Parathyroid adenoma (tissue), 2 donors: ENCODE data around the gene SBNO1.

Experiments
- H2AFZ ChIP-seq: fragments of 300-600 bp; sonication (generic); one replicate; pipeline ENCODE4 v1.7.0; 2017; ENCODE audit warnings: antibody characterized with exemption, mild to moderate bottlenecking
- H3K27ac ChIP-seq: fragments of 300-600 bp; sonication (generic); one replicate; pipeline ENCODE4 v1.7.0; 2017
- H3K27me3 ChIP-seq: fragments of 300-600 bp; sonication (generic); one replicate; pipeline ENCODE4 v1.7.0; 2017; ENCODE audit warnings: low read length; ENCODE audit not compliant: control insufficient read depth, insufficient read depth
- H3K36me3 ChIP-seq: fragments of 300-600 bp; sonication (generic); one replicate; pipeline ENCODE4 v1.7.0; 2017; ENCODE audit warnings: low read length; ENCODE audit not compliant: control insufficient read depth, insufficient read depth
- H3K4me1 ChIP-seq: fragments of 300-600 bp; sonication (generic); one replicate; pipeline ENCODE4 v1.7.0; 2017; ENCODE audit warnings: control low read depth
- H3K4me2 ChIP-seq: fragments of 300-600 bp; sonication (generic); one replicate; pipeline ENCODE4 v1.7.0; 2017; ENCODE audit warnings: low read length
- H3K4me3 ChIP-seq: fragments of 300-600 bp; sonication (generic); one replicate; pipeline ENCODE4 v1.7.0; 2017; ENCODE audit warnings: low read depth, low read length
- H3K79me2 ChIP-seq: fragments of 300-600 bp; sonication (generic); one replicate; pipeline ENCODE4 v1.7.0; 2017; ENCODE audit warnings: control low read depth
- H3K9ac ChIP-seq: fragments of 300-600 bp; sonication (generic); one replicate; pipeline ENCODE4 v1.7.0; 2017; ENCODE audit warnings: mild to moderate bottlenecking
- H3K9me3 ChIP-seq: fragments of 300-600 bp; sonication (generic); one replicate; pipeline ENCODE4 v1.7.0; 2017; ENCODE audit warnings: low read length; ENCODE audit not compliant: control insufficient read depth
- TF ChIP-seq, protein P1 (sequence below): fragments of 300-600 bp; sonication (generic); IDR thresholded peaks from one replicate; pipeline ENCODE4 v1.7.0; 2017; ENCODE audit warnings: antibody characterized with exemption, mild to moderate bottlenecking
- donor health status: primary hyperparathyroidism.

The SBNO1 gene

DNA sequence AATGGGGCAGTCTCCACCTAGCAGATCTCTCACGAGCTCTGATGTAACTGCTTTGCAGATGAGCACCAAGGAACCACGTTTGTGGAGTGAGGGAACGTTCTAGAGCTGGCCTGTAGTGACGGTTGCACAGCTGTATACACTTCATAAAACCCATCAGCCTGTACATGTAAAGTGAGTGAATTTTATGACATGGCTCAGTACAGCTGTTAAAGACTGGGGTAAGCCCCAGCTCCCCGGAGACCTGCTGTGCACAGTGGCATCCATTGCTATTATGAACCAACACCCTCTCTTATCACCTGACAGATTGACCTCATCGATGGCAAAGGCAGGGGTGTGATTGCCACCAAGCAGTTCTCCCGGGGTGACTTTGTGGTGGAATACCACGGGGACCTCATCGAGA lies 39.9 kb upstream of the SBNO1 start:
- TF ChIP-seq, protein P1, sequence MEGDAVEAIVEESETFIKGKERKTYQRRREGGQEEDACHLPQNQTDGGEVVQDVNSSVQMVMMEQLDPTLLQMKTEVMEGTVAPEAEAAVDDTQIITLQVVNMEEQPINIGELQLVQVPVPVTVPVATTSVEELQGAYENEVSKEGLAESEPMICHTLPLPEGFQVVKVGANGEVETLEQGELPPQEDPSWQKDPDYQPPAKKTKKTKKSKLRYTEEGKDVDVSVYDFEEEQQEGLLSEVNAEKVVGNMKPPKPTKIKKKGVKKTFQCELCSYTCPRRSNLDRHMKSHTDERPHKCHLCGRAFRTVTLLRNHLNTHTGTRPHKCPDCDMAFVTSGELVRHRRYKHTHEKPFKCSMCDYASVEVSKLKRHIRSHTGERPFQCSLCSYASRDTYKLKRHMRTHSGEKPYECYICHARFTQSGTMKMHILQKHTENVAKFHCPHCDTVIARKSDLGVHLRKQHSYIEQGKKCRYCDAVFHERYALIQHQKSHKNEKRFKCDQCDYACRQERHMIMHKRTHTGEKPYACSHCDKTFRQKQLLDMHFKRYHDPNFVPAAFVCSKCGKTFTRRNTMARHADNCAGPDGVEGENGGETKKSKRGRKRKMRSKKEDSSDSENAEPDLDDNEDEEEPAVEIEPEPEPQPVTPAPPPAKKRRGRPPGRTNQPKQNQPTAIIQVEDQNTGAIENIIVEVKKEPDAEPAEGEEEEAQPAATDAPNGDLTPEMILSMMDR, result no peak
- no peaks in the 10 kb centered on the region for H3K4me1 ChIP-seq
- no peaks in the 10 kb centered on the region for H3K36me3 ChIP-seq
- H3K9me3 ChIP-seq, result no peaks in the 10 kb centered on the region
- H3K79me2 ChIP-seq, result peaks cover 9% of the 10 kb centered on the region
- no peak overlapping the region for H3K9ac ChIP-seq
- H3K27me3 ChIP-seq, result no peaks in the 10 kb centered on the region
- no peak overlapping the region for H2AFZ ChIP-seq
- H3K4me2 ChIP-seq, result no peak overlapping the region
- H3K27ac ChIP-seq, result no peak overlapping the region
- no peak overlapping the region for H3K4me3 ChIP-seq

DNA sequence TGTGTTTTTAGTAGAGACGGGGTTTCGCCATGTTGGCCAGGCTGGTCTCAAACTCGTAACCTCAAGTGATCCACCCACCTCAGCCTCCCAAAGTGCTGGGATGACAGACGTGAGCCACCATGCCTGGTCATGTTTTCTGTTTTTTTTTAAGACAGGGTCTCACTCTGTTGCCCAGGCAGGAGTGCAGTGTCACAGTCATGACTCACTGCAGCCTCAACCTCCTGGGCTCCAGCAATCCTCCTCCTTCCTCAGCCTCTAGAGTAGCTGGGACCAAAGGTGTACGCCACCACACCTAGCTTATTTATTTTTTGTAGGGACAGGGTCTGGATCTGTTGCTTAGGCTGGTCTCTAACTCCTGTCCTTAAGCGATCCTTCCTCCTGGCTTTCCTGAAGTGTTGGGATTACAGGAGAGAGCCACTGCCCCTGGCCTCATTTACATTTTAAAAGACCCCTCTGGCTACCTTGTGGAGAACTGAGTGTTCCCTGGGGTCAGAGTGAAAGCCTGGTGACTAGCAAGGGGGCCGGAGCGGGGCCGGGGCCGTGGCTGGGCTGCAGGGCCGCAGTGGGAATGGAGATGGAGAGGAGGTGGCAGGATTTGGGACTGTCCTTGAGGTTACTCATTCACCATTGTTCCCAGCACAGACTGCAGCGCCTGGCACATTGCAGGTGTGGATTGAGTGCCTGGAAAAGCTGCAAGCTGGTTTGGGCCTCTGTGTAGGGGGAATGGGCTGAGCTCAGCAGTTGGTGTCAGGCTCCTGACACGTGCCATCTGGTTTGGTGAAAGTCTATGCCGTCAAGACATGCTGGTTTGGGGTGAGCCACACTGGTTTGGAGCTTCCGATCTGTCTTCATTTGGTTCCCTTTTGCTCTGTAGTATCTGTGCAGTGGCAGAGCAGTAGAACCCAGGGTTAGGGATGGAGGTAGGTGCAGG lies 37.4 kb upstream of the SBNO1 start:
- Histone ChIP-seq H3K9ac (no peak overlapping the region), H3K79me2 (peaks cover 27% of the 10 kb centered on the region), H3K36me3 (no peaks in the 10 kb centered on the region), H3K27me3 (no peaks in the 10 kb centered on the region), H2AFZ (no peak overlapping the region), H3K9me3 (no peaks in the 10 kb centered on the region), H3K27ac (no peak overlapping the region), H3K4me1 (no peaks in the 10 kb centered on the region), H3K4me2 (no peak overlapping the region), H3K4me3 (no peak overlapping the region)
- TF ChIP-seq, protein P1, result no peak

DNA sequence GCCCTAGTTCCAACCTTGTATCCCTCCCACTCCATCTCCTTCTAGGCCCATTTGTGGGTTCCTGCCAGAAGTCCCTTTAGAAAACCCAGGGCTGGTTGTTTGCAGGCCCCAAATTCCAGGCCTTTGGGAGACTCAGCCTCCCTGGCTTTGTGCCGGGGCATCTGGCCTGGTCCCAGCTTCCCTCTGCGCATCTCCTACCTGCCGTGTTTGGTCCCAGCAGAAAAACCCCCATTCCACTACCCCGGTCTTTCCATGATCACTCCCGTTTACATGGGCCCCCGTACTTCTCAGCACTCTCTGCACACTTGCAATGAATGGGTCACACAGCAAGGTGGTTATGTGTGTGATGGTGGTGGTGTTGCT lies 34.6 kb upstream of the SBNO1 start:
- H3K36me3 ChIP-seq, result no peaks in the 10 kb centered on the region

DNA sequence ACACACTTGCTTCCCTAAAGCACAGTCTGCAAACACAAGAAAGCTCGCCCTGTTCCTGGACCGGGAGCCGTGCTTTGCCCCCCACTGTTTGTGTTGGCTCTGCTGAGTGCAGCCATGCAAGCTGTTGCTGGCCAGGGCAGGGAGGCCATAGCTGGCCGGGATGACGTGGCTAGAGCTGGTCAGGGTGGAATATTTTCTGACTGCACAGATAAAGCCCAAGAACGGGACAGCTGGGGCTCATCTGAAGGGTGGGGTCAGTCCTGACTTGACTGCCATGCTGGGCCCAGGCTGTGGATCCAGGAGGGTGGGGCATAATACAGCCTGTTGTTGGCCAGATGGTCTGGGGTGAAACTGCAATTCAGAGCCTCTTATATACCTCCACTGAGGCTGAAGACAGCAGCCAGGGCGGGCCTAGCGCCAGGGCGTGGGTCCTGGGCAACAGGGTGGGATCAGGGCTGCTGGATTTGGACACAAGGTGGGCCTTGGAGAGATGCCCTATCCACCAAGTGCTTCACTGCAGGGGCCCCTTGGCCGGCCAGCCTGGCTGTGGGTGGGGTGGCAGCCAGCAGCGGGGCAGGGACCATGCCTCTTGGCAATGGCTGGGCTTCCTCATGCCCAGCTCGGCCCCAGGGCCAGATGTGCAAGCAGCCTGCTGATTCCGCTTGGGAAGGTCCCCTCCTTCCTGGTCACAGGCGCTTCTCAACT lies 34.1 kb upstream of the SBNO1 start:
- Histone ChIP-seq H3K4me1 (no peaks in the 10 kb centered on the region), H3K4me2 (no peak overlapping the region), H3K27ac (no peak overlapping the region), H3K4me3 (no peak overlapping the region), H3K9me3 (no peaks in the 10 kb centered on the region), H3K27me3 (no peaks in the 10 kb centered on the region), H2AFZ (no peak overlapping the region), H3K79me2 (peaks cover 55% of the 10 kb centered on the region), H3K9ac (no peak overlapping the region), H3K36me3 (no peaks in the 10 kb centered on the region)
- TF ChIP-seq, protein P1, result no peak

More for the DNA sequence above, 34.6 kb upstream of the SBNO1 start:
- Histone ChIP-seq H3K4me2 (no peak overlapping the region), H3K4me3 (no peak overlapping the region), H3K9ac (no peak overlapping the region), H3K9me3 (no peaks in the 10 kb centered on the region), H3K27ac (no peak overlapping the region), H3K27me3 (no peaks in the 10 kb centered on the region), H2AFZ (no peak overlapping the region), H3K79me2 (peaks cover 53% of the 10 kb centered on the region), H3K4me1 (no peaks in the 10 kb centered on the region)
- TF ChIP-seq, protein P1, result no peak
